ENCODE measurements around the gene JAKMIP1. TPM values are rescaled to one million over a fixed set of nuclear protein-coding genes. Genes with fewer than 3 reads are reported as not detected.
"Not testable (repeated sequence)": the region's sequence is repeated elsewhere in the genome, so short reads cannot be mapped to it uniquely, and the experiment has no call there.

JAKMIP1 gene
- total and polyA plus RNA-seq, 12 donors, result 0.14 to 5.3 (median 2.9) TPM; not detected in 2

DNA sequence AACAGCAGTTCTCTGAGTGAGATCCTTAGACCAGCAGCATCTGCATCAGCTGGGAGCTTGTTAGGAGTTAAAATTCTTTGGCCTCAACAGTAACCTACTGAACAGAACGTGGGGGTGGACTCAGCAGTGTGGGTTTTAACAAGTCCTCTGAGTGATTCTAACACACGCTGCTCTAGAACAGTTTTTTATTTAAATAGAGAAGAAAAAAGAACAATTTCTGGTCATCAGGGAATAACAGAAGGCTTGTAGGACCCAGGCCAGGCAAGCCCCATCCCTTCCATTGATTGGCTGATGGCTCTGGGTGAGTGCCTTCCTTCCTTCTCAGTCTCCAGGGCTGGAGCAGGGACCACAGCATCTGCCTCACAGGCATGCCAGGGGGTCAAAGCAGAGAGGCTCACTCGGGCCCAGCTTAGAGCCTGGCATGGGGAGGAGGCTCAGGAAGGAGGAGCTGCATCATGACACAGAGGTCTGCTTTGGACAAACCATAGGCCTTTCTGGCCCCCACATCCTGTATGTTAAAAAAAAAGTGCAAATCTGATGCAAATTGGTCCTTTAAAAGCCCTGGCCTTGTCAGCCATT, 56.7 kb downstream of the JAKMIP1 start:
- WGBS, 4 donors, result 49 to 76% (median 58%) methylated on average over 3 of the region's 3 CpGs
- Histone ChIP-seq H3K4me1 (replicated peaks in 1 of 2) (no peaks in the 10 kb centered on the region), H3K27ac (no peak overlapping the region), H3K36me3 (replicated peaks in 1 of 2) (no peaks in the 10 kb centered on the region), H3K9me3 (replicated peaks in 1 of 3) (peaks cover 0 to 5% (median 0%) of the 10 kb centered on the region in 3 donors), H3K4me3 (no peak overlapping the region), H3K27me3 (no peaks in the 10 kb centered on the region)
- intact Hi-C loops (cut with DNase I), result no loop called here
- no peak for TF ChIP-seq CTCF (IDR thresholded peaks at IDR 0.05)
- TF ChIP-seq POLR2A (IDR thresholded peaks at IDR 0.05), result no peak
- DNase-seq, result no peak

GRCh38 chr4:6142935-6143602, 57.3 kb downstream of the JAKMIP1 start:
- peaks cover 0 to 5% (median 0%) of the 10 kb centered on the region in 3 donors for H3K9me3 ChIP-seq (replicated peaks in 1 of 3)
- intact Hi-C loops (cut with DNase I), result no loop called here
- WGBS, 4 donors, result 85 to 91% (median 88%) methylated on average over 7 to 8 of the region's 8 CpGs
- no peaks in the 10 kb centered on the region for H3K36me3 ChIP-seq (replicated peaks in 1 of 2)
- H3K4me3 ChIP-seq, result no peak overlapping the region
- H3K4me1 ChIP-seq (replicated peaks in 1 of 2), result no peaks in the 10 kb centered on the region
- H3K27me3 ChIP-seq, result no peaks in the 10 kb centered on the region
- no peak overlapping the region for H3K27ac ChIP-seq
- no peak for TF ChIP-seq POLR2A (IDR thresholded peaks at IDR 0.05)
- no peak for TF ChIP-seq CTCF (IDR thresholded peaks at IDR 0.05)
- DNase-seq, result no peak

DNA sequence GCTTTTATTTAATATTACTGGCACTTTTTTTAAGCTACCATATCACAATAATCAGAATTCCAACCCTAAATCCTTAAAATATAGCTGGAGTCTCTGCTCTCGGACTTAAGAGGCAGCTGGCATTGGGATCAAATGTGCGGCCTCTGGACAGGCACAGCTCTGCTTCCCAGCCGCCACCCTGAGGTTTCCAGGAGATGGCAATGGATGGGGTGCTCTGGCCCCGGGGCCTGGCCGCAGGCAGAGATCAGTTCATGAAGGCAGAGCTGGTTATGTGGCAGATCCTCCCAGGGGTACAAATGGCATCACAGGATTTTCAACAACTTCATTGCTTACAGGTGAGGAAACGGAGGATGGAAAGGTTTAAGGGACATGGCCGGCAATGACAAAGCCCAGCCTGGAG, 57.8 kb downstream of the JAKMIP1 start:
- WGBS, 4 donors, result 75 to 90% (median 87%) methylated on average over 7 of the region's 7 CpGs
- intact Hi-C loops (cut with DNase I), result no loop called here
- no peak for DNase-seq

GRCh38 chr4:6141554-6141953, 58.8 kb downstream of the JAKMIP1 start:
- WGBS, 4 donors, result 77 to 87% (median 81%) methylated on average over 9 of the region's 9 CpGs
- TF ChIP-seq POLR2A (IDR thresholded peaks at IDR 0.05), result no peak
- no peak for TF ChIP-seq CTCF (IDR thresholded peaks at IDR 0.05)
- H3K27ac ChIP-seq, result no peak overlapping the region
- no peaks in the 10 kb centered on the region for H3K4me1 ChIP-seq (replicated peaks in 1 of 2)
- no peaks in the 10 kb centered on the region for H3K27me3 ChIP-seq
- H3K9me3 ChIP-seq (replicated peaks in 1 of 3), result peaks cover 0 to 5% (median 0%) of the 10 kb centered on the region in 3 donors
- intact Hi-C loops (cut with DNase I), result no loop called here
- no peaks in the 10 kb centered on the region for H3K36me3 ChIP-seq (replicated peaks in 1 of 2)
- no peak for DNase-seq
- no peak overlapping the region for H3K4me3 ChIP-seq

More for the DNA sequence above, 57.8 kb downstream of the JAKMIP1 start:
- no peaks in the 10 kb centered on the region for H3K27me3 ChIP-seq
- H3K4me1 ChIP-seq (replicated peaks in 1 of 2), result no peaks in the 10 kb centered on the region
- H3K9me3 ChIP-seq (replicated peaks in 1 of 3), result peaks cover 0 to 5% (median 0%) of the 10 kb centered on the region in 3 donors
- TF ChIP-seq POLR2A (IDR thresholded peaks at IDR 0.05) (no peak), CTCF (IDR thresholded peaks at IDR 0.05) (no peak)
- H3K27ac ChIP-seq, result no peak overlapping the region
- no peaks in the 10 kb centered on the region for H3K36me3 ChIP-seq (replicated peaks in 1 of 2)
- H3K4me3 ChIP-seq, result no peak overlapping the region

GRCh38 chr4:6141021-6141420, 59.3 kb downstream of the JAKMIP1 start:
- 84 to 93% (median 90%) methylated on average over 14 of the region's 14 CpGs for WGBS, 4 donors

More at GRCh38 chr4:6141021-6141420, 59.3 kb downstream of the JAKMIP1 start:
- H3K4me1 ChIP-seq (replicated peaks in 1 of 2); H3K4me3 ChIP-seq; intact Hi-C loops (cut with DNase I); H3K36me3 ChIP-seq (replicated peaks in 1 of 2); H3K27me3 ChIP-seq; H3K9me3 ChIP-seq (replicated peaks in 1 of 3); H3K27ac ChIP-seq; DNase-seq: not testable (repeated sequence)
